Neural progenitor cell (in vitro differentiated cells): ENCODE results near the gene PRDM10. TPM values are rescaled to one million over a fixed set of nuclear protein-coding genes. Genes with fewer than 3 reads are reported as not detected.
A peak's percentile ranks its signal among the peaks of the same experiment; 100 is the strongest.

Experiments used
- DNase-seq: peaks from one replicate; pipeline ENCODE4 v3.0.0-alpha.2; 2016; ENCODE audit warnings: low spot score
- H2AFZ ChIP-seq: fragments of 200-600 bp; sonication (generic); replicated peaks from 2 replicates; pipeline ENCODE4 v1.6.1; 2016; ENCODE audit warnings: antibody characterized with exemption
- H3F3A ChIP-seq: fragments of 200-600 bp; sonication (generic); 2 replicates; pipeline ENCODE4 v1.6.1; 2016; ENCODE audit warnings: antibody characterized with exemption, low read depth
- H3K27ac ChIP-seq: fragments of 200-600 bp; sonication (generic); 2 replicates; pipeline ENCODE4 v1.5.1; 2016; ENCODE audit warnings: mild to moderate bottlenecking
- H3K27me3 ChIP-seq: fragments of 200-600 bp; sonication (generic); 2 replicates; pipeline ENCODE4 v1.6.1; 2016; ENCODE audit warnings: mild to moderate bottlenecking, moderate library complexity
- H3K36me3 ChIP-seq: fragments of 200-600 bp; sonication (generic); 2 replicates; pipeline ENCODE4 v1.5.1; 2016
- H3K4me1 ChIP-seq: fragments of 200-600 bp; sonication (generic); 2 replicates; pipeline ENCODE4 v1.6.1; 2016; ENCODE audit warnings: mixed run types
- H3K4me2 ChIP-seq: fragments of 200-600 bp; sonication (generic); 2 replicates; pipeline ENCODE4 v1.6.1; 2016
- H3K4me3 ChIP-seq: fragments of 200-600 bp; sonication (generic); 2 replicates; pipeline ENCODE4 v1.5.1; 2016
- H3K79me2 ChIP-seq: fragments of 200-600 bp; sonication (generic); 2 replicates; pipeline ENCODE4 v1.6.1; 2016; ENCODE audit warnings: low read depth
- H3K9ac ChIP-seq: fragments of 200-600 bp; sonication (generic); 2 replicates; pipeline ENCODE4 v1.6.1; 2016
- H3K9me3 ChIP-seq: fragments of 200-600 bp; sonication (generic); 2 replicates; pipeline ENCODE4 v1.5.1; 2016; ENCODE audit warnings: low read depth
- H4K20me1 ChIP-seq: fragments of 200-600 bp; sonication (generic); 2 replicates; pipeline ENCODE4 v1.6.1; 2016; ENCODE audit warnings: low read depth
- H3K27ac Mint-ChIP-seq: 3 replicates; pipeline ENCODE4 v1.8.0; 2021; ENCODE audit warnings: mixed read lengths
- H3K27me3 Mint-ChIP-seq: 2 replicates; pipeline ENCODE4 v1.8.0; 2022; ENCODE audit warnings: low read depth, mild to moderate bottlenecking, inconsistent platforms, moderate library complexity, mixed read lengths; ENCODE audit not compliant: insufficient read depth
- H3K36me3 Mint-ChIP-seq: 3 replicates; pipeline ENCODE4 v1.8.0; 2021; ENCODE audit warnings: mixed read lengths
- H3K4me1 Mint-ChIP-seq: 3 replicates; pipeline ENCODE4 v1.8.0; 2021; ENCODE audit warnings: mixed read lengths
- H3K4me3 Mint-ChIP-seq: 3 replicates; pipeline ENCODE4 v1.8.0; 2021; ENCODE audit warnings: mild to moderate bottlenecking, moderate library complexity, mixed read lengths
- H3K9me3 Mint-ChIP-seq: 3 replicates; pipeline ENCODE4 v1.8.0; 2020; ENCODE audit warnings: mixed read lengths
- CTCF ChIP-seq: fragments of 200-600 bp; sonication (generic); IDR thresholded peaks from 2 replicates; pipeline ENCODE4 v1.5.1; 2017; ENCODE audit warnings: antibody characterized with exemption, mild to moderate bottlenecking
- EZH2 ChIP-seq: fragments of 200-600 bp; sonication (generic); IDR thresholded peaks from 2 replicates; pipeline ENCODE4 v1.6.1; 2017; ENCODE audit warnings: antibody characterized with exemption, mild to moderate bottlenecking, moderate library complexity
- EZH2phosphoT487 ChIP-seq: fragments of 200-600 bp; sonication (generic); IDR thresholded peaks from 2 replicates; pipeline ENCODE4 v1.6.1; 2017; ENCODE audit warnings: antibody characterized with exemption
- total RNA-seq: library from RNA; depleted of rRNA; stranded (reverse); fragments of >200 nt; gene quantifications from 2 replicates; pipeline ENCODE4 v1.2.3, GENCODE V29; 2015; ENCODE audit warnings: low replicate concordance

PRDM10 gene
- total RNA-seq, 1 donor from 2014 or later, result 16.3 TPM

GRCh38 chr11:129992161-129992944 lies 10.3 kb downstream of the PRDM10 start:
- H3K9me3 ChIP-seq, result no peaks in the 10 kb centered on the region
- no peak overlapping the region for H3K4me3 ChIP-seq
- peaks cover 16% of the 10 kb centered on the region for H3K9me3 Mint-ChIP-seq
- no peaks in the 10 kb centered on the region for H3K36me3 ChIP-seq
- H3K79me2 ChIP-seq, result peaks cover 74% of the 10 kb centered on the region
- H3K4me3 Mint-ChIP-seq, result no peak overlapping the region
- H2AFZ ChIP-seq, result no peak overlapping the region
- H3K36me3 Mint-ChIP-seq, result peaks cover 21% of the 10 kb centered on the region
- no peak overlapping the region for H3K27ac ChIP-seq
- H3K4me1 Mint-ChIP-seq, result peaks cover 2% of the 10 kb centered on the region
- peak; percentile 52 for DNase-seq
- H3K9ac ChIP-seq, result no peak overlapping the region
- H3K27me3 Mint-ChIP-seq, result peaks cover 3% of the 10 kb centered on the region
- no peak overlapping the region for H3K27ac Mint-ChIP-seq
- no peak for TF ChIP-seq EZH2
- TF ChIP-seq EZH2phosphoT487, result no peak
- peak; percentile 60 for TF ChIP-seq CTCF
- no peaks in the 10 kb centered on the region for H3K4me1 ChIP-seq
- H3K27me3 ChIP-seq, result no peaks in the 10 kb centered on the region
- no peak overlapping the region for H3K4me2 ChIP-seq
- H4K20me1 ChIP-seq, result no peaks in the 10 kb centered on the region
- no peaks in the 10 kb centered on the region for H3F3A ChIP-seq

GRCh38 chr11:129989149-129989813 lies 13.4 kb downstream of the PRDM10 start:
- H3K9me3 ChIP-seq, result no peaks in the 10 kb centered on the region
- peaks cover 6% of the 10 kb centered on the region for H3K4me1 Mint-ChIP-seq
- H3K27ac ChIP-seq, result no peak overlapping the region
- no peaks in the 10 kb centered on the region for H3K27me3 ChIP-seq
- no peaks in the 10 kb centered on the region for H3F3A ChIP-seq
- no peak overlapping the region for H3K4me2 ChIP-seq
- peaks cover 6% of the 10 kb centered on the region for H3K9me3 Mint-ChIP-seq
- H3K27ac Mint-ChIP-seq, result no peak overlapping the region
- no peaks in the 10 kb centered on the region for H3K4me1 ChIP-seq
- peaks cover 58% of the 10 kb centered on the region for H3K79me2 ChIP-seq
- H3K27me3 Mint-ChIP-seq, result peaks cover 5% of the 10 kb centered on the region
- no peak overlapping the region for H3K9ac ChIP-seq
- no peaks in the 10 kb centered on the region for H4K20me1 ChIP-seq
- no peak overlapping the region for H3K4me3 Mint-ChIP-seq
- H2AFZ ChIP-seq, result no peak overlapping the region
- no peak overlapping the region for H3K4me3 ChIP-seq
- H3K36me3 ChIP-seq, result no peaks in the 10 kb centered on the region
- DNase-seq, result no peak
- TF ChIP-seq EZH2phosphoT487 (no peak), CTCF (no peak), EZH2 (no peak)
- peaks cover 9% of the 10 kb centered on the region for H3K36me3 Mint-ChIP-seq

GRCh38 chr11:129987950-129988349 lies 14.7 kb downstream of the PRDM10 start:
- H3K79me2 ChIP-seq, result peaks cover 51% of the 10 kb centered on the region
- no peaks in the 10 kb centered on the region for H3K36me3 ChIP-seq
- H3K4me1 ChIP-seq, result no peaks in the 10 kb centered on the region
- no peak overlapping the region for H3K27ac ChIP-seq
- no peaks in the 10 kb centered on the region for H3F3A ChIP-seq
- Mint-ChIP-seq H3K9me3 (peaks cover 6% of the 10 kb centered on the region), H3K4me3 (no peak overlapping the region), H3K27me3 (peaks cover 5% of the 10 kb centered on the region), H3K27ac (no peak overlapping the region), H3K4me1 (peaks cover 10% of the 10 kb centered on the region), H3K36me3 (peaks cover 9% of the 10 kb centered on the region)
- H4K20me1 ChIP-seq, result no peaks in the 10 kb centered on the region
- no peak overlapping the region for H2AFZ ChIP-seq
- no peak overlapping the region for H3K9ac ChIP-seq
- H3K4me2 ChIP-seq, result no peak overlapping the region
- H3K27me3 ChIP-seq, result no peaks in the 10 kb centered on the region
- TF ChIP-seq CTCF (no peak), EZH2 (no peak), EZH2phosphoT487 (no peak)
- DNase-seq, result no peak
- no peaks in the 10 kb centered on the region for H3K9me3 ChIP-seq
- no peak overlapping the region for H3K4me3 ChIP-seq
